Measurements from ENCODE around the gene LSR.

DNA sequence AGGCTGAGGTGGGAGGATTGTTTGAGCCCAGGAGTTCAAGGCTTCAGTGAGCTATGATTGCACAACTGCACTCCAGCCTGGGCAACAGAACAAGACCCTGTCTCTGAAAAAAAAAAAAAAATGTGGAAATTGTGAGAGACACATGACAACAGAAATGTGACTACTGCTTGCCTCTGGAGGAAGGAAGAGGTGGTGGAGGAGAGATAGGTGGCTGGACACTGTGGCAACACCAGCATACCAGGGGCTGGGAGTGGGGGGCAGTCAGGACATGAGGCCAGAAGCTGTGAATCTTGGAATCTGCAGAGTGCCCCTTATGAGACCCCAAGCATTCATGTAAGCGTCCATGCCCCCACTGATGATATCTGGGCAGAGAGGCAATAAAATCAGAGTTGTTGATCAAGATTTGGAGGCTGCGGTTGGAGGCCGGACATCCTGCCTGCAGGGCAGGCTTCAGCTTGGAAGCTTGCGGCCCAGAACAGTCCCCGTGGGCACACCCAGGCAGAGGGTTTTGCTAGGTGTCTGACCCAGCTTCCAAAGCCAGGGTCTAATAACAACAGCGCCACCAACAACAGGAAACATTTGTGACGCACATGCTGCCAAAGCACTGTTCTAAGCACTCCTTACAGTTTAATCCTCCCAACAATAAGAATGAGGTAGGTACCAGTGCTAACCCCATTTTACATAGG lies 37.1 kb upstream of the LSR start:
- TF ChIP-seq, protein P1, sequence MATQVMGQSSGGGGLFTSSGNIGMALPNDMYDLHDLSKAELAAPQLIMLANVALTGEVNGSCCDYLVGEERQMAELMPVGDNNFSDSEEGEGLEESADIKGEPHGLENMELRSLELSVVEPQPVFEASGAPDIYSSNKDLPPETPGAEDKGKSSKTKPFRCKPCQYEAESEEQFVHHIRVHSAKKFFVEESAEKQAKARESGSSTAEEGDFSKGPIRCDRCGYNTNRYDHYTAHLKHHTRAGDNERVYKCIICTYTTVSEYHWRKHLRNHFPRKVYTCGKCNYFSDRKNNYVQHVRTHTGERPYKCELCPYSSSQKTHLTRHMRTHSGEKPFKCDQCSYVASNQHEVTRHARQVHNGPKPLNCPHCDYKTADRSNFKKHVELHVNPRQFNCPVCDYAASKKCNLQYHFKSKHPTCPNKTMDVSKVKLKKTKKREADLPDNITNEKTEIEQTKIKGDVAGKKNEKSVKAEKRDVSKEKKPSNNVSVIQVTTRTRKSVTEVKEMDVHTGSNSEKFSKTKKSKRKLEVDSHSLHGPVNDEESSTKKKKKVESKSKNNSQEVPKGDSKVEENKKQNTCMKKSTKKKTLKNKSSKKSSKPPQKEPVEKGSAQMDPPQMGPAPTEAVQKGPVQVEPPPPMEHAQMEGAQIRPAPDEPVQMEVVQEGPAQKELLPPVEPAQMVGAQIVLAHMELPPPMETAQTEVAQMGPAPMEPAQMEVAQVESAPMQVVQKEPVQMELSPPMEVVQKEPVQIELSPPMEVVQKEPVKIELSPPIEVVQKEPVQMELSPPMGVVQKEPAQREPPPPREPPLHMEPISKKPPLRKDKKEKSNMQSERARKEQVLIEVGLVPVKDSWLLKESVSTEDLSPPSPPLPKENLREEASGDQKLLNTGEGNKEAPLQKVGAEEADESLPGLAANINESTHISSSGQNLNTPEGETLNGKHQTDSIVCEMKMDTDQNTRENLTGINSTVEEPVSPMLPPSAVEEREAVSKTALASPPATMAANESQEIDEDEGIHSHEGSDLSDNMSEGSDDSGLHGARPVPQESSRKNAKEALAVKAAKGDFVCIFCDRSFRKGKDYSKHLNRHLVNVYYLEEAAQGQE (IDR thresholded peaks at IDR 0.05; ENCODE audit: low read depth), result no peak
- TF ChIP-seq YY1 (IDR thresholded peaks at IDR 0.05; ENCODE audit: extremely low read depth, insufficient replicate concordance, low read depth, low read length) (no peak), POLR2A (IDR thresholded peaks at IDR 0.05; ENCODE audit: borderline replicate concordance, extremely low read depth, insufficient read depth, insufficient read length) (no peak), SIN3A (IDR thresholded peaks at IDR 0.05; ENCODE audit: low read depth) (no peak), POLR2AphosphoS5 (IDR thresholded peaks at IDR 0.05; ENCODE audit: low read depth, low read length) (no peak), RAD21 (IDR thresholded peaks at IDR 0.05; ENCODE audit: low read depth) (no peak; the same call in 1 of the 2 replicates), EGR1 (IDR thresholded peaks at IDR 0.05; ENCODE audit: low read depth) (no peak), ZNF274 (IDR thresholded peaks at IDR 0.05; ENCODE audit: low read depth, low read length) (no peak), CEBPB (IDR thresholded peaks at IDR 0.05; ENCODE audit: low read depth) (no peak), EZH2phosphoT487 (IDR thresholded peaks at IDR 0.05; ENCODE audit: borderline replicate concordance) (no peak)
- TF ChIP-seq, protein P2, sequence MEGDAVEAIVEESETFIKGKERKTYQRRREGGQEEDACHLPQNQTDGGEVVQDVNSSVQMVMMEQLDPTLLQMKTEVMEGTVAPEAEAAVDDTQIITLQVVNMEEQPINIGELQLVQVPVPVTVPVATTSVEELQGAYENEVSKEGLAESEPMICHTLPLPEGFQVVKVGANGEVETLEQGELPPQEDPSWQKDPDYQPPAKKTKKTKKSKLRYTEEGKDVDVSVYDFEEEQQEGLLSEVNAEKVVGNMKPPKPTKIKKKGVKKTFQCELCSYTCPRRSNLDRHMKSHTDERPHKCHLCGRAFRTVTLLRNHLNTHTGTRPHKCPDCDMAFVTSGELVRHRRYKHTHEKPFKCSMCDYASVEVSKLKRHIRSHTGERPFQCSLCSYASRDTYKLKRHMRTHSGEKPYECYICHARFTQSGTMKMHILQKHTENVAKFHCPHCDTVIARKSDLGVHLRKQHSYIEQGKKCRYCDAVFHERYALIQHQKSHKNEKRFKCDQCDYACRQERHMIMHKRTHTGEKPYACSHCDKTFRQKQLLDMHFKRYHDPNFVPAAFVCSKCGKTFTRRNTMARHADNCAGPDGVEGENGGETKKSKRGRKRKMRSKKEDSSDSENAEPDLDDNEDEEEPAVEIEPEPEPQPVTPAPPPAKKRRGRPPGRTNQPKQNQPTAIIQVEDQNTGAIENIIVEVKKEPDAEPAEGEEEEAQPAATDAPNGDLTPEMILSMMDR (IDR thresholded peaks at IDR 0.05 in 2 of 3, conservative IDR thresholded peaks at IDR 0.05 in 1 of 3; ENCODE audit: borderline replicate concordance in 1 of 3, insufficient read depth in 1 of 3, low read depth in 2 of 3, low read length in 2 of 3), result no peak
